ENCODE measurements around the gene KRT15. TPM values are rescaled to one million over a fixed set of nuclear protein-coding genes. Genes with fewer than 3 reads are reported as not detected.

The KRT15 gene
- total RNA-seq, 2 donors from 2014 or later = not detected

DNA sequence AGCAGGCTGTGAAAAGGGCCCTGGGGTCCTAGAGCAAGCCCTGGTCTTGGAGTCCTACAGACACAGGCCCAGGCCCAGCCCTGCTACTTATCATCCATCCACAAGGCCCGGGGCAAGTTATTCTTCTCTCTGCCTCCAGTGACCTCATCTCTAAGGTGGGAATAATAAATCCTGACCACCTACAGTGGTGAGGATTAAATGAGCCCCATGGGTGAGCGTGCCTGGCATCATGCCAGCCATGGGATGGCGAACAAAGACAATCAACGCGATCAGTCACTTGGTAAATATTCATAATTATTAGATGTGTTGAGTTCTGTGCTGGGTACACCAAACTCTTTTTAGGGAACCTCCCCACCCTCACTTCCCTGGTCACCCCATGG, 5.5 kb downstream of the KRT15 start:
- H3K27me3 Mint-ChIP-seq = peaks cover 0 to 2% of the 10 kb centered on the region in 2 donors
- H3K9me3 Mint-ChIP-seq = no peaks in the 10 kb centered on the region
- DNase-seq (ENCODE audit: low spot score) = no peak
- ATAC-seq = no peak
- no peaks in the 10 kb centered on the region for H3K36me3 Mint-ChIP-seq
- no peak overlapping the region for H3K4me3 Mint-ChIP-seq
- no peaks in the 10 kb centered on the region for H3K4me1 Mint-ChIP-seq (ENCODE audit: low read depth in 2 of 2)
- H3K27ac Mint-ChIP-seq = no peak overlapping the region

- Mint-ChIP-seq H3K4me3 (no peak overlapping the region), H3K27me3 (peaks cover 0 to 2% of the 10 kb centered on the region in 2 donors)
- ATAC-seq = no peak
Observed at GRCh38 chr17:41512546-41513167, 6.0 kb downstream of the KRT15 start.

GRCh38 chr17:41511716-41512115, 7.0 kb downstream of the KRT15 start:
- DNase-seq (ENCODE audit: low spot score) (no peak), ATAC-seq (no peak)
- H3K27ac Mint-ChIP-seq = no peak overlapping the region
- peaks cover 0 to 2% of the 10 kb centered on the region in 2 donors for H3K27me3 Mint-ChIP-seq
- H3K9me3 Mint-ChIP-seq = no peaks in the 10 kb centered on the region
- H3K4me3 Mint-ChIP-seq = no peak overlapping the region
- no peaks in the 10 kb centered on the region for H3K36me3 Mint-ChIP-seq
- no peaks in the 10 kb centered on the region for H3K4me1 Mint-ChIP-seq (ENCODE audit: low read depth in 2 of 2)

More at GRCh38 chr17:41512546-41513167, 6.0 kb downstream of the KRT15 start:
- Mint-ChIP-seq H3K27ac (no peak overlapping the region), H3K36me3 (no peaks in the 10 kb centered on the region), H3K4me1 (ENCODE audit: low read depth in 2 of 2) (no peaks in the 10 kb centered on the region), H3K9me3 (no peaks in the 10 kb centered on the region)
- no peak for DNase-seq (ENCODE audit: low spot score)

- H3K27ac Mint-ChIP-seq = no peak overlapping the region
- no peaks in the 10 kb centered on the region for H3K9me3 Mint-ChIP-seq
- ATAC-seq = no peak
- H3K4me1 Mint-ChIP-seq (ENCODE audit: low read depth in 2 of 2) = no peaks in the 10 kb centered on the region
- peaks cover 0 to 1% of the 10 kb centered on the region in 2 donors for H3K27me3 Mint-ChIP-seq
- no peak overlapping the region for H3K4me3 Mint-ChIP-seq
- DNase-seq (ENCODE audit: low spot score) = no peak
- H3K36me3 Mint-ChIP-seq = no peaks in the 10 kb centered on the region
Observed at GRCh38 chr17:41511116-41511515, 7.6 kb downstream of the KRT15 start.

- no peaks in the 10 kb centered on the region for H3K9me3 Mint-ChIP-seq
- H3K4me3 Mint-ChIP-seq = no peak overlapping the region
- H3K27me3 Mint-ChIP-seq = no peaks in the 10 kb centered on the region
- H3K36me3 Mint-ChIP-seq = no peaks in the 10 kb centered on the region
- DNase-seq (ENCODE audit: low spot score) (no peak), ATAC-seq (no peak)
- H3K4me1 Mint-ChIP-seq (ENCODE audit: low read depth in 2 of 2) = no peaks in the 10 kb centered on the region
- no peak overlapping the region for H3K27ac Mint-ChIP-seq
Observed at GRCh38 chr17:41510251-41511065, 8.2 kb downstream of the KRT15 start.

DNA sequence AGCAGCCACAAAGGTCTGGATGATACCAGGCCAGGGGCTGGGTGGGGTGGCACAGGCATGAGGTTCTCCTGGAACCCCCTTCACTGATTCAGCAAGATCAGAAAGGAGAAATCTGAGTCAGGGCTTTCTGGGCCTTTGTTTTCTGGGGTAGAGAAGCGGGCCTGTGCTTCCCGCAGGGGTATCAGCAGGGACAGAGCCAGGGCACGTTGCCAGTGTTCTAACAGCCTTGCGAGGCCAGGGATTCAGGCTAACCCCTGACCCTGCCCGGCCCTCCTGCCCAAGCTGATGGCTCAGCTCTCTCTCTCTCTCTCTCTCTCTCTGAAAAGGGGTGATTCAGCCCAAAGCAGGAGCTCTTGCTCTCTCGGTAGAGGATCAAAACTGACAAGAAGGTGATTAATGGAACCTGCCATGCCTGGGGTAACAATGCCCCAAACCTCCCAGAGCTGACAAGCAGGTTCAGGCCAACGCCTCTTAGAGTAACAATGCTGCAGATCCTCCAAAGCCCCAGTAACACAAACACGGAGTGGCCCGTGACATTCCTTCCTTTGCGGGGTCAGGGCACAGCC, 11.3 kb downstream of the KRT15 start:
- Mint-ChIP-seq H3K27me3 (no peaks in the 10 kb centered on the region), H3K36me3 (no peaks in the 10 kb centered on the region), H3K4me3 (no peak overlapping the region), H3K9me3 (no peaks in the 10 kb centered on the region), H3K4me1 (ENCODE audit: low read depth in 2 of 2) (no peaks in the 10 kb centered on the region), H3K27ac (no peak overlapping the region)
- ATAC-seq (no peak), DNase-seq (ENCODE audit: low spot score) (no peak)

DNA sequence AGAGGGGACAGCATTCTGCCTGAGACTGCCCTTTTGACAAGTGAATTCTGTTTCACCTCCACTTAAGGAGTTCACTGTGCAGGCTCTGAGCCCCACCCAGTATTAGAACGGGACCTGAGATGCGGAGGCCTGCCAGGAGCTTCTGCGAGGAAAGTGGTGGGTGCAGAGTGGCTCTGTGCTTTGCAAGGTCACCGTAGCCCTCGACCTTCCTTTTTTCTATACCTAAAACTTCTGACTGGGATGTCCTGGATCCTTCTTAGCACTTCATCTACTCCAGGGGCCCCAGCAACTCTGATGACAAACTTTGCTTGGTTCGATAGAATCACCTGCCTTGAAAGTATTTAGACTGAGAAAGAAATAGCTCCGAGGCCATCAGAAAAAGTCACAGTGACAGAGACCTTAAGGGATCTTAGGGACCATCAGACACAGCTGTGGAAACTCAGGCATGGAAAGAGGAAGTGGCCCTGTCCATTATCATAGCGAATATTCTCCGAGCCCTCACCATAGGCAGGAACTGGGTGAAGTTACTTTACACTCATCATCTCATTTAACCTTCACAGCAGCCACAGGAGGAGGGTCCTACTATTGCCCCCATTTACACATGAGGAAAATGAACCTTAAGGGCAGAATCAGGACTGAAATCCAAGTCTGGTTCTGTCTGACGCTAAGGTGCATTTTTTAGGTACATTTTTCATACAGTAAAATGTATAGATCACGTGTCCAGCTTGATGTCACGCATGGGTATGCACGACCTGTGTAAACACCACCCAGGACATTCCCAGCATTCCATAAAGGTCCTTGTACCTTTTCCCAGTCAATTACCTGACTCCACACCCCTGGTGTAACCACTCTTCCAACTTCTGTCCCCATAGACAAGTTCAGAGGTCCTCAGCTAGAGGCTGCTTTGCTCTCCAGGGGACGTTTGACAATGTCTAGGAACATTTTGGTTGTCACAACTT, 12.6 kb downstream of the KRT15 start:
- Mint-ChIP-seq H3K27me3 (no peaks in the 10 kb centered on the region), H3K4me3 (no peak overlapping the region), H3K36me3 (no peaks in the 10 kb centered on the region), H3K9me3 (no peaks in the 10 kb centered on the region), H3K4me1 (ENCODE audit: low read depth in 2 of 2) (no peaks in the 10 kb centered on the region), H3K27ac (no peak overlapping the region)
- ATAC-seq (no peak), DNase-seq (ENCODE audit: low spot score) (no peak)

DNA sequence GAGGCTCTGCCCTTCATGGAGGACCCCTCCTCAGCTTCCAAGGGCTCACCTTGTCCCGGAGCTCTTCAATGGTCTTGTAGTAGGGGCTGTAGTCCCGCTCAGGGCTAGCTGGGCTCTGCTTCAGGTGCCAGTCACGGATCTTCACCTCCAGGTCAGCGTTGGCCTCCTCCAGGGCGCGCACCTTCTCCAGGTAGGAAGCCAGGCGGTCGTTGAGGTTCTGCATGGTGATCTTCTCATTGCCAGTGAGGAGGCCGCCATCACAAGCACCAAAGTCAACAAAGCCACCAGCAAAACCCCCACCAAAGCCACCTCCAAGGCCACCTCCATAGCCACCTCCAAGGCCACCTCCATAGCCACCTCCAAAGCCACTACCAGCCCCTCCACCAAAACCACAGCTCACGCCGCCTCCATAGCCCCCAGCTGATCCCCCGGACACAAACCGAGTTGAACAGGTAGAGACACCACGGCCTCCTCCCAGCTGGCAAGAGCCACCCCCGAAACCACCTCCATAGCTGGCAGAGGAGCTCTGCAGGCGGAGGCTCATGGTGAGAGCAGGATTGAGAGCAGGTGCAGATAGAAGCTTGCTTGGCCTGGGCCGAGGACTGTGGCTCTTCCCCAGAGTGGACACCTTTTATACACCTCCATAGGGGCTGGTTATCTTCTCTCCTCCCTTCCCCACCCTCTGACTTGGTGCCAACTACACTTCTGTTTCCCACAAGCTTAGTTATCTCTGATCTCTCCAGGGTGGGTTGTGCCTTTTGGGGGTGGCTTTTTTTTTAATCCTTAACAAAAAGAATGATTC, 13.5 kb downstream of the KRT15 start, which contains the start of gene KRT13:
TSS of gene KRT13 (minus strand) at position 606 of the 802 bp plus-strand sequence. CDS start at position 544, 62 bp downstream.
- peaks cover 0 to 3% of the 10 kb centered on the region in 2 donors for H3K27me3 Mint-ChIP-seq
- no peak within 1 kb of the TSS for H3K27ac Mint-ChIP-seq
- no peaks in the 10 kb centered on the region for H3K9me3 Mint-ChIP-seq
- no peak for ATAC-seq
- no peak within 1 kb of the TSS for H3K4me3 Mint-ChIP-seq
- H3K4me1 Mint-ChIP-seq (ENCODE audit: low read depth in 2 of 2) = no peaks in the 10 kb centered on the region
- DNase-seq (ENCODE audit: low spot score) = no peak
- H3K36me3 Mint-ChIP-seq = no peaks in the 10 kb centered on the region

GRCh38 chr17:41504246-41504977, 14.3 kb downstream of the KRT15 start:
- no peaks in the 10 kb centered on the region for H3K9me3 Mint-ChIP-seq

DNA sequence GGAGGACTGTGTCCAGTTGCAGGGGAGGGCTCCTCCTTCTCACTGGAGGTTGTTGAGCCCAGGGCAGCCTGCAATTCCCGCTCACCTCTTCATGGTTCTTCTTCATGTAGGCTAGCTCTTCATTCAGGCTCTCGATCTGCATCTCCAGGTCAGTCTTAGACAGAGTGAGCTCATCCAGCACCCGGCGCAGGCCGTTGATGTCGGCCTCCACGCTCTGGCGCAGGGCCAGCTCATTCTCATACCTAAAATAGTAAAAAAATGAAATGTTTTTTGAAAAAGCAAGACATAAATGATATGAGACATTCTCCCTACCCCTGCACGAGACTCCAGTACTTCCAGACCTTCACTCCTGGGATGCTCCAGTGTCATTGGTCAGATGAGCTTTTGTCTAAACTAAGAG, 15.5 kb downstream of the KRT15 start:
- no peaks in the 10 kb centered on the region for H3K36me3 Mint-ChIP-seq
- H3K27me3 Mint-ChIP-seq = peaks cover 11 to 16% of the 10 kb centered on the region in 2 donors
- no peak for ATAC-seq
- no peak for DNase-seq (ENCODE audit: low spot score)
- no peak overlapping the region for H3K4me3 Mint-ChIP-seq
- no peaks in the 10 kb centered on the region for H3K9me3 Mint-ChIP-seq
- H3K27ac Mint-ChIP-seq = no peak overlapping the region
- no peaks in the 10 kb centered on the region for H3K4me1 Mint-ChIP-seq (ENCODE audit: low read depth in 2 of 2)

More at GRCh38 chr17:41504246-41504977, 14.3 kb downstream of the KRT15 start:
- Mint-ChIP-seq H3K27ac (no peak overlapping the region), H3K4me3 (no peak overlapping the region), H3K36me3 (no peaks in the 10 kb centered on the region), H3K4me1 (ENCODE audit: low read depth in 2 of 2) (no peaks in the 10 kb centered on the region), H3K27me3 (peaks cover 4 to 9% of the 10 kb centered on the region in 2 donors)
- DNase-seq (ENCODE audit: low spot score) (no peak), ATAC-seq (no peak)

GRCh38 chr17:41500131-41500911, 18.4 kb downstream of the KRT15 start:
- no peak for ATAC-seq
- Mint-ChIP-seq H3K4me1 (ENCODE audit: low read depth in 2 of 2) (no peaks in the 10 kb centered on the region), H3K36me3 (no peaks in the 10 kb centered on the region), H3K27me3 (peaks cover 11 to 19% of the 10 kb centered on the region in 2 donors), H3K27ac (no peak overlapping the region), H3K9me3 (no peaks in the 10 kb centered on the region), H3K4me3 (no peak overlapping the region)
- no peak for DNase-seq (ENCODE audit: low spot score)

- no peaks in the 10 kb centered on the region for H3K9me3 Mint-ChIP-seq
- peaks cover 11 to 19% of the 10 kb centered on the region in 2 donors for H3K27me3 Mint-ChIP-seq
- no peaks in the 10 kb centered on the region for H3K36me3 Mint-ChIP-seq
- no peak overlapping the region for H3K27ac Mint-ChIP-seq
- no peak overlapping the region for H3K4me3 Mint-ChIP-seq
- no peak for ATAC-seq
- no peak for DNase-seq (ENCODE audit: low spot score)
- H3K4me1 Mint-ChIP-seq (ENCODE audit: low read depth in 2 of 2) = no peaks in the 10 kb centered on the region
Observed at GRCh38 chr17:41499714-41500113, 19.0 kb downstream of the KRT15 start.
